ENCODE data around the gene MAML3.

The MAML3 gene

DNA sequence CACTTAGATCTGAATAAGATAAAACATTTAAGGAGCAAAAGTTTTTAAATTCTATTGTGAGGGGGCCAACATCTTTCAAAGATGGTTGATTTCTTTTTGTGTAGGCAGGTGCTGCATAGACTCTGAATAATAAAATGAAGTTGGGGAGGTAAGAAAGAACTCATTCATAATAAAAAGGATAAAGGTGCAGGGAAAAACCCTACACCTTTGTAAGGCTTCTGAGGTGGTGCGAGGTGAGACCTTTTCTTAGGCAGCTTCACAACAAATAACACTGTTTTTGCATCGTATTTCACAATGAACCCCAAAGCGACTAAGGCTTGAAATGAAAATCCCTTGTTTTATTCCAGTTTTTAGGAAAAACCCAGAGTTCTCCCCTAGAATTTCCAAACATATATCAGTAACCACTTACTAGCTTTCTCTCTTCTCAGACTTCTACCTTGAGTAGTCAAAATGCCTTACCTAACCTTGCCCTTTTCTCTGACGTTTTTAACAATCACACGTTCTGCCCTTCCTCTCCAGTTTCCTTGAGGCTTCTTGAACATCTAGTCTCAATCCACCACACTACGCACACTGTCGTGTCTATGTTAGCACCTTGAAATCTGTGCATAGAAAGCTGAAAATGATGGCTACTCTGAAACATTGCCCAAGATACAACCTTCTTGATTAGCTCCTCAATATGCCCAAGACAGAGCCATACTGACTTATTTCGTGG, 30.2 kb downstream of the MAML3 start:
- no peak for DNase-seq (ENCODE audit: low read depth)
- no peak overlapping the region for H3K4me3 ChIP-seq (replicated peaks; ENCODE audit: low read depth, low read length)
- TF ChIP-seq, protein P1, sequence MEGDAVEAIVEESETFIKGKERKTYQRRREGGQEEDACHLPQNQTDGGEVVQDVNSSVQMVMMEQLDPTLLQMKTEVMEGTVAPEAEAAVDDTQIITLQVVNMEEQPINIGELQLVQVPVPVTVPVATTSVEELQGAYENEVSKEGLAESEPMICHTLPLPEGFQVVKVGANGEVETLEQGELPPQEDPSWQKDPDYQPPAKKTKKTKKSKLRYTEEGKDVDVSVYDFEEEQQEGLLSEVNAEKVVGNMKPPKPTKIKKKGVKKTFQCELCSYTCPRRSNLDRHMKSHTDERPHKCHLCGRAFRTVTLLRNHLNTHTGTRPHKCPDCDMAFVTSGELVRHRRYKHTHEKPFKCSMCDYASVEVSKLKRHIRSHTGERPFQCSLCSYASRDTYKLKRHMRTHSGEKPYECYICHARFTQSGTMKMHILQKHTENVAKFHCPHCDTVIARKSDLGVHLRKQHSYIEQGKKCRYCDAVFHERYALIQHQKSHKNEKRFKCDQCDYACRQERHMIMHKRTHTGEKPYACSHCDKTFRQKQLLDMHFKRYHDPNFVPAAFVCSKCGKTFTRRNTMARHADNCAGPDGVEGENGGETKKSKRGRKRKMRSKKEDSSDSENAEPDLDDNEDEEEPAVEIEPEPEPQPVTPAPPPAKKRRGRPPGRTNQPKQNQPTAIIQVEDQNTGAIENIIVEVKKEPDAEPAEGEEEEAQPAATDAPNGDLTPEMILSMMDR (IDR thresholded peaks at IDR 0.05; ENCODE audit: low read length, missing control alignments), result no peak

DNA sequence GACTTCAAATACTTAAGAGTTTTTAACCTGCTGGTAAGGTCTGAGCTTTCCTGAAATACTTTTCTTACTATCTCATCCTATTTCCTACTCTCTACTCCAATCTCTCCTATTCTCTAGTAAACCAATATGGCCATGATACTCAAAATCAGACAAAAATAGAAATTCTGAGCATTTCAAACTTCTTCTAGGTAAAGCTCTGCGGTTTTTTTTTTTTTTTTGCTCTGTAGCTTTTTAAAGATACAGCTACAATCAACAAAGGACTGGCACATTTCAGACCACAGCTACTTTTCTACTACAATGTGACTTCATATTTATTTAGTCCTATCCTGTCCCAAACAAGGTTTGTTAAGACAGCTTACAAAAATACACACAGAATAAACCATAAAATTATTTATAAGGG, 31.1 kb downstream of the MAML3 start:
- DNase-seq (ENCODE audit: low read depth), result no peak
- no peak overlapping the region for H3K4me3 ChIP-seq (replicated peaks; ENCODE audit: low read depth, low read length)
- TF ChIP-seq, protein P1 (IDR thresholded peaks at IDR 0.05; ENCODE audit: low read length, missing control alignments), result no peak

GRCh38 chr4:140121646-140122045, 32.3 kb downstream of the MAML3 start:
- TF ChIP-seq, protein P1 (IDR thresholded peaks at IDR 0.05; ENCODE audit: low read length, missing control alignments), result no peak
- H3K4me3 ChIP-seq (replicated peaks; ENCODE audit: low read depth, low read length), result no peak overlapping the region
- DNase-seq (ENCODE audit: low read depth), result no peak

DNA sequence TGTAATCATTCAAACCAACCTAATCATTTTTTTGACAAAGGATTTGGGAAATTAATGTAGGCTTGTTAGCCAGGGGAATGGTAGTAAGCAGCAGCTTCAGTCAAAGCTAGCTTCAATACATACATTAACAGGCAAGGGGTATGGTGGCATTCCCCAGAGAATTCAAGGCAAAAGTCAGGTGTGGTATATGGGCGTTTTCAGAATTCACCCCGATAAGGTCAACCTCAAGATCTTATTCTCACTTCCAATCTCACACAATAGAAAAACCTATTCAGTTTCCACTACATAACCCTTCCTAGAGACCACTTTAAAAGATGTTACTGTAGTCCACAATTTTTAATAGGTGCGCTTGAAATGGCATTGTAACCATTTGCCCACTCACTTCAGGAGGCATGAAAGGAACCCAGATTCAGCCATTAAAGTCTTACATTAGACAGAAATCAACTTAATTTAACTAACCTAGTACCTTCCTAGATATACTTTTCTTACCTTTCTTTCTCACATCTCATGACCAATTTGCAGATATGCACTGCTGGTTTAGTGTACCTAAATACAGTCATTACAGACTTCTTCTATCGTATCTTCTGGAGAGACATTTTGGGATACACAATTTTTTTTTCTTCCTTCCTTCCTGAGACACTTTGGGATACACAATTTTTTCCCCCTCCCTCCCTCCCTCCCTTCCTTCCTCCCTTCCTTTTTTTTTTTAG, 34.9 kb downstream of the MAML3 start:
- TF ChIP-seq, protein P1 (IDR thresholded peaks at IDR 0.05; ENCODE audit: low read length, missing control alignments), result no peak
- no peak for DNase-seq (ENCODE audit: low read depth)

GRCh38 chr4:140117947-140118346, 36.0 kb downstream of the MAML3 start:
- H3K4me3 ChIP-seq (replicated peaks; ENCODE audit: low read depth, low read length), result no peak overlapping the region
- no peak for DNase-seq (ENCODE audit: low read depth)
- TF ChIP-seq, protein P1 (IDR thresholded peaks at IDR 0.05; ENCODE audit: low read length, missing control alignments), result no peak

More for the DNA sequence above, 34.9 kb downstream of the MAML3 start:
- no peak overlapping the region for H3K4me3 ChIP-seq (replicated peaks; ENCODE audit: low read depth, low read length)

DNA sequence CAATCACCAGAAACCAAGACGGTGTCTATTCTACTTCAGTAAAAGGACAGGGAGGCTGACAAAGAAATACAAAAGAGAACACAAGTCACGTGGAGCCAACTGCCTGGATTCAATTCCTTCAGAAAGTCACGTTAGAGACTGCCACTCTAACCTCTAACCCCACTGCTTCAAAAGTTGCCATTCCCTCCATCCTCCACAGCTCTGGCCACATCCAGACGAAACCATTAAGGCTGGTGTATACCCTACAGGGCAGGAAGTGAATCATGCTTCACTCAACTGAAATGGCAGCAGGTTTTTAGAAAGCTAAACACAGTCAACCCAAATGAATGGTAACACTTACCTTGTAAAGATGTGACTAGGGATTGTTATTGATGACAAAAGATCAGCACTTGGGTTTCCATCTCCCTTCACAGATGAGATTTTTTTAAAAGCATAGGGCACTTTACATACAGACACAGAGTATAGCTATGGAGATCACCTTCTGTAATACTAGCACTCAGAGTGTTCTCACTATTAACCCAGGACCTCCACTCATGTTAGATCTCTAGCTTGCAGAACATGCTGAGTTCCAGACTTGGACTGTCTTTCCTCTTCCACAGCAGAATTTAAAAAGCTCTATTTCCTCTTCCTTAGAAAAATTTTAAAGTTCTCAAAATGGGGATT, 37.4 kb downstream of the MAML3 start:
- TF ChIP-seq, protein P1 (IDR thresholded peaks at IDR 0.05; ENCODE audit: low read length, missing control alignments), result no peak
- no peak overlapping the region for H3K4me3 ChIP-seq (replicated peaks; ENCODE audit: low read depth, low read length)
- DNase-seq (ENCODE audit: low read depth), result no peak
